Natural killer cell (primary cell): ENCODE results near the gene RBFOX2. TPM values are rescaled to one million over a fixed set of nuclear protein-coding genes. Genes with fewer than 3 reads are reported as not detected.

Source experiments
- ATAC-seq, 3 donors: fragments of 150-1000 bp in 2 of 3; fragments of 200-7000 bp in 1 of 3; cut with Tn5 transposase; 1 replicate in 1 of 3; 2 replicates in 2 of 3; pipeline ENCODE4 v1.10.0; 2021; ENCODE audit warnings: mild to moderate bottlenecking in 2 of 3, moderate library complexity in 2 of 3
- DNase-seq, 2 donors: peaks; one replicate each; pipeline versions ENCODE4 v3.0.0 to v3.0.0-alpha.2; 2013 to 2021; ENCODE audit warnings: mixed read lengths in 1 of 2
- H3K27ac ChIP-seq: one replicate; pipeline ENCODE4 v1.5.1; 2013; ENCODE audit warnings: mild to moderate bottlenecking, low read length
- H3K27me3 ChIP-seq: one replicate; pipeline ENCODE4 v1.6.1; 2013; ENCODE audit warnings: low read length; ENCODE audit not compliant: control insufficient read depth, insufficient read depth
- H3K36me3 ChIP-seq: one replicate; pipeline ENCODE4 v1.6.1; 2013; ENCODE audit warnings: low read length; ENCODE audit not compliant: control insufficient read depth, insufficient read depth
- H3K4me1 ChIP-seq: one replicate; pipeline ENCODE4 v1.6.1; 2013; ENCODE audit warnings: low read length; ENCODE audit not compliant: control insufficient read depth, insufficient read depth
- H3K4me3 ChIP-seq: one replicate; pipeline ENCODE4 v1.5.1; 2013; ENCODE audit warnings: low read length
- H3K9me3 ChIP-seq: one replicate; pipeline ENCODE4 v1.6.1; 2013; ENCODE audit warnings: low read length; ENCODE audit not compliant: control insufficient read depth, insufficient read depth
- H3K27ac Mint-ChIP-seq, 2 donors: one replicate each; pipeline ENCODE4 v1.8.0; 2022; ENCODE audit warnings: mild to moderate bottlenecking in 2 of 2, mixed read lengths in 2 of 2, moderate library complexity in 1 of 2
- H3K27me3 Mint-ChIP-seq, 2 donors: one replicate each; pipeline ENCODE4 v1.8.0; 2022; ENCODE audit warnings: low read depth in 2 of 2, mixed read lengths in 2 of 2
- H3K36me3 Mint-ChIP-seq: one replicate; pipeline ENCODE4 v1.8.0; 2022; ENCODE audit warnings: mixed read lengths
- H3K4me1 Mint-ChIP-seq, 2 donors: one replicate each; pipeline ENCODE4 v1.8.0; 2022; ENCODE audit warnings: mixed read lengths in 2 of 2
- H3K4me3 Mint-ChIP-seq: one replicate; pipeline ENCODE4 v1.8.0; 2022; ENCODE audit warnings: mild to moderate bottlenecking, moderate library complexity, mixed read lengths
- H3K9me3 Mint-ChIP-seq, 2 donors: one replicate each; pipeline ENCODE4 v1.8.0; 2022; ENCODE audit warnings: mixed read lengths in 2 of 2
- WGBS: methylation state at CpG from one replicate; pipeline ENCODE4 v1.1.7; 2013; ENCODE audit warnings: missing lambda C conversion rate; ENCODE audit not compliant: insufficient coverage; 5-methylcytosine and 5-hydroxymethylcytosine counted together
- intact Hi-C: fragments of 100-400 bp; cut with micrococcal nuclease; formaldehyde crosslinking; loops from one replicate; pipeline ENCODE4 v1.14.2; 2022
- total RNA-seq, 4 donors: library from RNA; stranded (reverse); fragments of 120-200 nt in 1 of 4; gene quantifications; one replicate each; pipeline versions ENCODE4 v1.2.3 to v1.2.4, GENCODE V29; 2013 to 2022
- TF ChIP-seq, protein P1 (sequence below): fragments of 200-600 bp; IDR thresholded peaks from one replicate; pipeline ENCODE4 v1.8.0; 2022; ENCODE audit warnings: antibody characterized with exemption

RBFOX2 gene
- total RNA-seq, 3 donors from 2014 or later (not counting 1 experiment from before 2014, with no cell fraction given) = 1.0 to 4.7 (median 3.0) TPM

DNA sequence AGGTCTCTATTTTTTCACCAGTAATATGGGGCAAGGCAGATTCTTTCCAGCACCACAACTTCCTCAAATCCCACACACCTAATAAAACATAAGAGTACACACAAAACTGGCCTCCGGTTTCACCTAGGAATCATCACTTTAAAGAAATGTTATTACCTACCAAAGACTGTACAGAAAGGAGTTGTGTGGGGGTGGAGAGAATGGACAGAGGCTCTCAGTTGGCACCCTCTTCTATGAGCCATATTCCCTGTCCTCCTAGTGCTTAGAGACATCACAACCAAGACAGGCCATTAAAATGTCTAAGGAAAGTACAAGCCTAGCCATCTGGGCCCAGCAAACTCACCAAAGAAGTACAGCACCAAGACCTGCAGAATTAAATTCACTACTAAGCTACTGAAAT, 56.1 kb downstream of the RBFOX2 start:
- Mint-ChIP-seq H3K27ac (no peak overlapping the region), H3K36me3 (no peaks in the 10 kb centered on the region)

DNA sequence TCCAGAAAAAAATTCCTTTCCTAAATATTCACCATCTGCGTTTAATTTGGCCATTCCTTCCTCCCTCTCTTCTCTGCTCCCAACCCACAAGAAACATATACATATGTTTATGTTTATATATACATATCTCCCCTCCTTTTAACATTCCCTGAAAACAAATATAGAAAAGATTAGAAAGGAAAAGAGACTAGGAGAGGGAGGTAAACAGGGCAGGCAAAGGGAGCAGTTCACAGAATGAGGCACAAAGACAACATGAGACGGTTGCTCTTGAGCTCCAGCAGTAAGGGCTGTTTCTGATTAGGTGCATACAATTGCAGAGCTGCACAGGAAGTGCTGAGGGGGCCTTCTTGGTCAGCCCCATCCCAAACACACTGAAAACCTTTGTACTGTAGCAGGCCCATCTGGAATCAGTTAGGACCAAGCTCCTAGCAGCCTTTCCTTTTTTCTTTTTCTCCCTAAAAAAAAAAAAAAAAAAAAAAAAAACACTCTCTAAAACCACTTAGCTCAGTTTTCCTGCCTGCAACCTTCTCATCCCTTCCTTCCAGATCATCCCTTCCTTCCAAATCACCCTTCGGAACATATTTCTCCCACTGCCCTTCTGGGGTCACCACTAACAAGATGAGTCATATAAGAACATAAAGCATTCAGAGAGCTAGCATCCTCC, 57.0 kb downstream of the RBFOX2 start:
- no peaks in the 10 kb centered on the region for H3K36me3 ChIP-seq
- H3K27me3 ChIP-seq = no peaks in the 10 kb centered on the region
- Mint-ChIP-seq H3K4me3 (no peak overlapping the region), H3K27ac (no peak overlapping the region), H3K27me3 (peaks cover 16 to 17% of the 10 kb centered on the region in 2 donors), H3K4me1 (no peaks in the 10 kb centered on the region), H3K9me3 (no peaks in the 10 kb centered on the region), H3K36me3 (no peaks in the 10 kb centered on the region)
- TF ChIP-seq, protein P1, sequence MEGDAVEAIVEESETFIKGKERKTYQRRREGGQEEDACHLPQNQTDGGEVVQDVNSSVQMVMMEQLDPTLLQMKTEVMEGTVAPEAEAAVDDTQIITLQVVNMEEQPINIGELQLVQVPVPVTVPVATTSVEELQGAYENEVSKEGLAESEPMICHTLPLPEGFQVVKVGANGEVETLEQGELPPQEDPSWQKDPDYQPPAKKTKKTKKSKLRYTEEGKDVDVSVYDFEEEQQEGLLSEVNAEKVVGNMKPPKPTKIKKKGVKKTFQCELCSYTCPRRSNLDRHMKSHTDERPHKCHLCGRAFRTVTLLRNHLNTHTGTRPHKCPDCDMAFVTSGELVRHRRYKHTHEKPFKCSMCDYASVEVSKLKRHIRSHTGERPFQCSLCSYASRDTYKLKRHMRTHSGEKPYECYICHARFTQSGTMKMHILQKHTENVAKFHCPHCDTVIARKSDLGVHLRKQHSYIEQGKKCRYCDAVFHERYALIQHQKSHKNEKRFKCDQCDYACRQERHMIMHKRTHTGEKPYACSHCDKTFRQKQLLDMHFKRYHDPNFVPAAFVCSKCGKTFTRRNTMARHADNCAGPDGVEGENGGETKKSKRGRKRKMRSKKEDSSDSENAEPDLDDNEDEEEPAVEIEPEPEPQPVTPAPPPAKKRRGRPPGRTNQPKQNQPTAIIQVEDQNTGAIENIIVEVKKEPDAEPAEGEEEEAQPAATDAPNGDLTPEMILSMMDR = no peak
- 82% methylated on average over 2 of the region's 3 CpGs for WGBS
- H3K9me3 ChIP-seq = no peaks in the 10 kb centered on the region
- H3K27ac ChIP-seq = no peak overlapping the region
- H3K4me1 ChIP-seq = no peaks in the 10 kb centered on the region
- DNase-seq (no peak), ATAC-seq (no peak)
- intact Hi-C loops = no loop called here
- H3K4me3 ChIP-seq = no peak overlapping the region

More for the DNA sequence above, 56.1 kb downstream of the RBFOX2 start:
- H3K36me3 ChIP-seq = no peaks in the 10 kb centered on the region
- no peaks in the 10 kb centered on the region for H3K27me3 ChIP-seq
- Mint-ChIP-seq H3K9me3 (no peaks in the 10 kb centered on the region), H3K4me3 (no peak overlapping the region), H3K27me3 (peaks cover 17 to 22% of the 10 kb centered on the region in 2 donors), H3K4me1 (no peaks in the 10 kb centered on the region)
- DNase-seq (no peak), ATAC-seq (no peak)
- H3K9me3 ChIP-seq = no peaks in the 10 kb centered on the region
- H3K4me3 ChIP-seq = no peak overlapping the region
- no peak overlapping the region for H3K27ac ChIP-seq
- intact Hi-C loops = no loop called here
- no peaks in the 10 kb centered on the region for H3K4me1 ChIP-seq
- TF ChIP-seq, protein P1 = no peak
- no CpG with 5 or more reads among the region's 1 CpG for WGBS

DNA sequence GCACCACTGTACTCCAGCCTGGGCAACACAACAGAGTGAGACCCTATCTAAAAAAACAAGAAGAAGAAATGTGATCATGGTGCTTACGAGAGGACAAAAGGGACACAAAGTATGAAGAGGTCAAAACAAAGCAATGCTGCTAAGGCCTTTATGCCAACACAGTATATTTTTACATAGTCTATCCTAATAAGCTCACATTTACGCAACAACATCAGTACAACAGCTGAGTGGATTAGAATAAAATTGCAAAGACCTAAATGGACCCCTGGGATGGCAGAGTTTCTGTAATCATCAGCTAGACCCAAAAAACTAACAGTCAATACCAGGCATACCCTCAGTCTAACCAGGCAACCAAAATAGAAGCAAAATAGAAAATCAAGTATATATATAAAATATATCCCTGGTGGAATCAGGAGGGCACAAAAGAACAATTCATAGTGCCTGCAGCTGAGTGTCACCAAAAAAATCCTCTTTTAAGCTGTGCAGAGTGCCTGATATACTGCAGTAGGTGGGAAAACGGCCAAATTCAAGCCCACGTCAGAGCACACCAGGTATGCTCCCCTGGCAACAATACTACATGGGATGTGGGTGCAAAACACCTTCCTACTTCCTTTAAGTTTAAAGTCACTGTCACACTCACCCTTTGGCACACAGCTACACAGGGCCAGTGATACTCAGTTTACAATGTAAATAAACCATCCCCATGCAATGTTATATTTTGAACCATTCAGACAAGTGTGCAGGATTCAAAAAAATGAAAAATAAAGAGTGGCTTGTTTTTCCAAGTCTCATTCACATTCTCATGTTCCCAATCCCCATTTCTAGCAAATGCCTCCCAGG, 57.8 kb downstream of the RBFOX2 start:
- Histone ChIP-seq H3K4me3 (no peak overlapping the region), H3K9me3 (no peaks in the 10 kb centered on the region), H3K4me1 (no peaks in the 10 kb centered on the region), H3K27me3 (no peaks in the 10 kb centered on the region), H3K27ac (no peak overlapping the region), H3K36me3 (no peaks in the 10 kb centered on the region)
- Mint-ChIP-seq H3K27ac (no peak overlapping the region), H3K9me3 (no peaks in the 10 kb centered on the region), H3K4me1 (no peaks in the 10 kb centered on the region), H3K36me3 (no peaks in the 10 kb centered on the region), H3K4me3 (no peak overlapping the region), H3K27me3 (peaks cover 11 to 14% of the 10 kb centered on the region in 2 donors)
- intact Hi-C loops = no loop called here
- ATAC-seq = no peak
- WGBS = 85% methylated on average over 4 of the region's 4 CpGs
- DNase-seq = no peak
- TF ChIP-seq, protein P1 = no peak
